Activated CD4-positive, alpha-beta T cell treated with anti-CD3 and anti-CD28 coated beads, Interleukin-2, amount 50 U/mL, for 24 hours (primary cell): ENCODE measurements around the gene MRPS6.

Source experiments
- DNase-seq, 2 donors: peaks; one replicate each; pipeline ENCODE4 v3.0.0-alpha.2; 2020; ENCODE audit warnings: low read depth in 1 of 2, low spot score in 1 of 2

MRPS6 gene

GRCh38 chr21:34132202-34132601 is 58.8 kb downstream of the MRPS6 start:
- DNase-seq, result no peak

- DNase-seq, result no peak
Observed at GRCh38 chr21:34132926-34133325, 59.5 kb downstream of the MRPS6 start.

- DNase-seq, result no peak
Observed at GRCh38 chr21:34133392-34133791, 60.0 kb downstream of the MRPS6 start.

GRCh38 chr21:34133802-34134201 is 60.4 kb downstream of the MRPS6 start:
- no peak for DNase-seq

GRCh38 chr21:34135330-34135729 is 62.0 kb downstream of the MRPS6 start:
- no peak for DNase-seq

GRCh38 chr21:34141373-34141772 is 68.0 kb downstream of the MRPS6 start:
- no peak for DNase-seq

- no peak for DNase-seq
Observed at GRCh38 chr21:34143685-34144182, 70.4 kb downstream of the MRPS6 start.

- DNase-seq, result no peak
Observed at GRCh38 chr21:34144224-34144623, 70.8 kb downstream of the MRPS6 start.

- no peak for DNase-seq
Observed at GRCh38 chr21:34147792-34148418, 74.5 kb downstream of the MRPS6 start.

GRCh38 chr21:34148419-34148804 is 75.0 kb downstream of the MRPS6 start:
- no peak for DNase-seq

- DNase-seq, result no peak
Observed at GRCh38 chr21:34148826-34149558, 75.6 kb downstream of the MRPS6 start.

- no peak for DNase-seq
Observed at GRCh38 chr21:34152500-34152899, 79.1 kb downstream of the MRPS6 start.

- no peak for DNase-seq
Observed at GRCh38 chr21:34154878-34155277, 81.5 kb downstream of the MRPS6 start.

GRCh38 chr21:34156957-34157356 is 83.6 kb downstream of the MRPS6 start:
- no peak for DNase-seq

GRCh38 chr21:34157521-34157920 is 84.1 kb downstream of the MRPS6 start:
- no peak for DNase-seq

GRCh38 chr21:34158866-34159835 is 85.8 kb downstream of the MRPS6 start:
- no peak for DNase-seq

- DNase-seq, result no peak
Observed at GRCh38 chr21:34166468-34166867, 93.1 kb downstream of the MRPS6 start.

- no peak for DNase-seq
Observed at GRCh38 chr21:34170886-34171285, 97.5 kb downstream of the MRPS6 start.

GRCh38 chr21:34174470-34174869 is 101.1 kb downstream of the MRPS6 start:
- no peak for DNase-seq

GRCh38 chr21:34176448-34176847 is 103.1 kb downstream of the MRPS6 start:
- no peak for DNase-seq

- no peak for DNase-seq
Observed at GRCh38 chr21:34177919-34178567, 104.7 kb downstream of the MRPS6 start.
